GM20000 (cell line): Measurements from ENCODE around the gene UCN.

Experiments
- DNase-seq: peaks from one replicate; pipeline ENCODE4 v3.0.0; 2012; ENCODE audit warnings: low spot score
- CTCF ChIP-seq: IDR thresholded peaks from 2 replicates; pipeline ENCODE4 v1.5.1; 2012; ENCODE audit warnings: mild to moderate bottlenecking, control low read depth; ENCODE audit errors: extremely low read depth, missing control alignments

The UCN gene

GRCh38 chr2:27291865-27292264 lies 16.4 kb downstream of the UCN start:
- no peak for DNase-seq
- TF ChIP-seq CTCF, result no peak

- no peak for TF ChIP-seq CTCF
- DNase-seq, result no peak
These were observed 17.7 kb downstream of the UCN start for GRCh38 chr2:27290549-27290948.

- TF ChIP-seq CTCF, result no peak
- no peak for DNase-seq
These were observed 19.6 kb downstream of the UCN start for GRCh38 chr2:27288610-27289009.

GRCh38 chr2:27285481-27285880 lies 22.8 kb downstream of the UCN start:
- no peak for TF ChIP-seq CTCF
- no peak for DNase-seq

GRCh38 chr2:27284996-27285395 lies 23.2 kb downstream of the UCN start:
- DNase-seq, result no peak
- TF ChIP-seq CTCF, result no peak

GRCh38 chr2:27282892-27283291 lies 25.4 kb downstream of the UCN start:
- TF ChIP-seq CTCF, result no peak
- no peak for DNase-seq

GRCh38 chr2:27281855-27282559 lies 26.2 kb downstream of the UCN start, which contains the start of gene TRIM54:
TRIM54 (plus strand) TSS chr2:27282429; CDS start chr2:27282732, 303 bp downstream.
- no peak for TF ChIP-seq CTCF
- DNase-seq, result no peak
